ENCODE results near the gene FNDC1. TPM values are rescaled to one million over a fixed set of nuclear protein-coding genes. Genes with fewer than 3 reads are reported as not detected.
A peak's percentile ranks its signal among the peaks of the same experiment; 100 is the strongest.

FNDC1 gene
- total and polyA plus RNA-seq, 3 experiments from 2014 or later: 0.04 TPM; not detected in 1

DNA sequence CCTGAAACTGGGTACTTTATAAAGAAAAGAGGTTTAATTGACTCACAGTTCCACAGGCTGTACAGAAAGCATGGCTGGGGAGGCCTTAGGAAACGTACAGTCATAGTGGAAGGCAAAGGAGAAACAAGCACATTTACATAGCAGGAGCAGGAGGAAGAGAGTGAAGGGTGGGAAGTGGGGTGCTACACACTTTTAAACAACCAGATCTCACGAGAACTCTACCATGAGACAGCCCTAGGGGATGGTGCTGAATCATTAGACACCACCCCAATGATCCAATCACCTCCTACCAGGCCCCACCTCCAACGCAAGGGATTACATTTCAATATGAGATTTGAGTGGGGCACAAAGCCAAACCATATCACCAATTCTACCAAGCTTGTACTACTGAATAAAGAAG, 7.4 kb upstream of the FNDC1 start:
- DNase-seq: no peak
- CTCF ChIA-PET: no interaction called here
- H3K4me1 ChIP-seq (ENCODE audit: insufficient read depth, low read length): no peaks in the 10 kb centered on the region
- Mint-ChIP-seq H3K27me3 (peaks cover 34 to 80% of the 10 kb centered on the region in 2 donors), H3K36me3 (peaks cover 0 to 24% (median 2%) of the 10 kb centered on the region in 3 donors), H3K4me1 (no peaks in the 10 kb centered on the region), H3K4me3 (no peak overlapping the region), H3K9me3 (peaks cover 7 to 11% (median 8%) of the 10 kb centered on the region in 5 donors), H3K27ac (no peak overlapping the region)
- H3K27ac ChIP-seq (ENCODE audit: low read depth, low read length): no peak overlapping the region
- no peak overlapping the region for H3K4me3 ChIP-seq (ENCODE audit: low read length)
- no peaks in the 10 kb centered on the region for H3K36me3 ChIP-seq (ENCODE audit: insufficient read depth, low read length)
- no peaks in the 10 kb centered on the region for H3K27me3 ChIP-seq (ENCODE audit: insufficient read depth, low read length, poor library complexity, severe bottlenecking)
- POLR2A ChIA-PET: no interaction called here
- no peaks in the 10 kb centered on the region for H3K9me3 ChIP-seq (ENCODE audit: low read length)

DNA sequence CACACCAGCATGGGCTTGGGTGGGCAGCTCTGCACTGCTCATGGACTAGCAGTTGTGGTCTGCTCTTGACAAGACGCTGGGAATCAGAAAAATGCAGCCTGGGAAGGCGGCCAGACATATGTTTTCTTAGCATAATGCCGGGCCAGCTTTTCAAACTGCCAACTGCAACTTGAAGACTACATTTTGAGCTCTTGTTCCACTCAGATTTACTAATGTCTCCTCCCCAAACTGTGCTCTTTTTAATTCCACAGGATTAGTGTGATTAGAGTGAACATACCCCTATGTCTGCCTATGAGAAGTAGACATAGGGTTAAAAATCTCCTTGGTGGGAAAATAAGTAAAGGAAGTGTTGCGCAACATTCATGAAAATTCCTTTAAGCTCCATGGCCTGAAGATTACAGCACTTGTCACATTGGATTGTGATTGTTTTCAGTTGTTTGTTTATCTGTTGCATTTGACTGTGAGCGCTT, 5.3 kb upstream of the FNDC1 start:
- H3K27ac Mint-ChIP-seq: no peak overlapping the region

DNA sequence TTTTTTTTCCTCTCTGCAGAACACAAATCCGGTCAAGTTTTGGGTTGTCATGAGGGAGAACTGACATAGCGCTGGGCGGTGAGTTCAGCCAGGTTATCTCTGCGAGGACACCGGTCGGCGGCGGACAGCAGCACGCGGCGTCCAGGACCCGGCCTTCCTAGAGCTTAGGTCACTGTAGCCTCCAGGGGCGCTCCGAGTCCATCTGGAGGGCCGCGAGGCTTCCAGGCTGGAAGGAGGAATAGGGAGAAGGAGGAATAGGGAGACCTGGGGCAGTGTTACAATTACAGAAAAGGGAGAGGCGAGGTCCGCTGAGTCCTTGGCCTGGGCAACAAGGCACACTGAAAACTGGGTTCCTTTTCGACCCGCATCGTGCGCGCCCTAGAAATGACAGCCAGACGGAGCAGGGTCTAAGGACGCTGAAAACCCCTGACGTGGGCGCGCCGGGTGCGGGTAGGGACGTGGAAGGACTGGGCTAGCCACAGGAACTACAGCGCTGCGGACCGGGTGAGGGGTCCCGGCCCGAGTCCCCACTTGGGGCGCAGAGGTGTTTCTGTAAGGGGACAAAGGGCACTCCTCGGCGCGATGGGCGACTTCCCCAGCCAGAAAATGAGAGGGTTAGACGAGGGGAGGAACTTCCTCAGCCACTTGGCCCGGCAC, 536 bp upstream of the FNDC1 start:
- Histone ChIP-seq H3K9me3 (ENCODE audit: low read length) (no peaks in the 10 kb centered on the region), H3K36me3 (ENCODE audit: insufficient read depth, low read length) (no peaks in the 10 kb centered on the region), H3K4me3 (ENCODE audit: low read length) (no peak overlapping the region), H3K4me1 (ENCODE audit: insufficient read depth, low read length) (peaks cover 6% of the 10 kb centered on the region), H3K27me3 (ENCODE audit: insufficient read depth, low read length, poor library complexity, severe bottlenecking) (peaks cover 27% of the 10 kb centered on the region), H3K27ac (ENCODE audit: low read depth, low read length) (no peak overlapping the region)
- H3K27ac Mint-ChIP-seq: peak overlapping the region in 2 of 8 donors; percentile 5 to 20
- POLR2A ChIA-PET: no interaction called here
- DNase-seq: no peak
- peaks cover 17 to 28% (median 23%) of the 10 kb centered on the region in 3 donors for H3K4me1 Mint-ChIP-seq
- CTCF ChIA-PET: no interaction called here
- peaks cover 65 to 87% of the 10 kb centered on the region in 2 donors for H3K27me3 Mint-ChIP-seq
- H3K4me3 Mint-ChIP-seq: peak overlapping the region; percentile 43 to 91 (median 70)
- no peaks in the 10 kb centered on the region for H3K9me3 Mint-ChIP-seq
- H3K36me3 Mint-ChIP-seq: no peaks in the 10 kb centered on the region

More for the DNA sequence above, 5.3 kb upstream of the FNDC1 start:
- no peaks in the 10 kb centered on the region for H3K27me3 ChIP-seq (ENCODE audit: insufficient read depth, low read length, poor library complexity, severe bottlenecking)
- no peak overlapping the region for H3K27ac ChIP-seq (ENCODE audit: low read depth, low read length)
- Mint-ChIP-seq H3K4me1 (peaks cover 6 to 14% (median 9%) of the 10 kb centered on the region in 3 donors), H3K27me3 (peaks cover 46 to 83% of the 10 kb centered on the region in 2 donors), H3K36me3 (peaks cover 0 to 8% (median 0%) of the 10 kb centered on the region in 3 donors), H3K4me3 (no peak overlapping the region), H3K9me3 (no peaks in the 10 kb centered on the region)
- no peaks in the 10 kb centered on the region for H3K9me3 ChIP-seq (ENCODE audit: low read length)
- POLR2A ChIA-PET: no interaction called here
- DNase-seq: no peak
- no peaks in the 10 kb centered on the region for H3K36me3 ChIP-seq (ENCODE audit: insufficient read depth, low read length)
- no peaks in the 10 kb centered on the region for H3K4me1 ChIP-seq (ENCODE audit: insufficient read depth, low read length)
- CTCF ChIA-PET: no interaction called here
- H3K4me3 ChIP-seq (ENCODE audit: low read length): no peak overlapping the region

DNA sequence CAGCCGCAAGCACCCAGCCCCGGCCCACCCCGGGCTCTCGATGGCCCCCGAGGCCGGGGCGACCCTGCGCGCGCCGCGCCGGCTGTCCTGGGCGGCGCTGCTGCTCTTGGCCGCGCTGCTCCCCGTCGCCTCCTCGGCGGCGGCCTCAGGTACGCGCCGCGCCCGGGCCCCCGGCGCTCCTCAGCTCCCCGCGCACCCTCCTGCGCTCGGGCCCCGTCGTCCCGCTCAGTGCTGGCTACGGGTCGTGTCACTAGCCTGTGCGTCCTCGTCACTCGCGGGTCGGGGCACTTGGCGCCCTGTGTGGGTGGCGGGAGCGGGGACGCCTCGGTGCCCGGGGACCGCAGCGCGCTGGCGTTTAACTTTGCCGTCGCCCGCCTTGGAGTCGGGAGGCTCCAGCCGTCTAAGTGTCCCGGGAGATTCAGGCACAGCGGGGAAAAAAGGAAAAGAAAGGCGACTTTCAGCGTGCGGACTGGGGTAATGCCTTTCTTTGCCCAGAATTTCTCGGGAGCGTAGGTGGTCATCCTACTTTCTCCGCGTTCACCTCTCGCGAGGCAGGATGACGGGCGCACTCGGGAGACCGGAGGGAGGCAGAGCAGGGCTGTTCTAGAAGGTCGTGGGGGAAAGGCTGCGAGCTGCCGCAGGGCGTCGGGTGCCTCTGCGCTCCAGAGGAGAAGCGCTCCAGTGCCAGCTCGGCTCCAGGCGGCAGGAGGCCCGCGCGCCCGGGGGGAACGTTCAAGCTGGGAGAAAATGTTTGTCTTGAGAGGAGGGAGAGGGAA, 545 bp downstream of the FNDC1 start:
- H3K4me3 ChIP-seq (ENCODE audit: low read length): no peak overlapping the region
- no peak overlapping the region for H3K27ac ChIP-seq (ENCODE audit: low read depth, low read length)
- peaks cover 6% of the 10 kb centered on the region for H3K4me1 ChIP-seq (ENCODE audit: insufficient read depth, low read length)
- Mint-ChIP-seq H3K27ac (peak overlapping the region in 1 of 8 donors; percentile 34), H3K9me3 (no peaks in the 10 kb centered on the region), H3K4me1 (peaks cover 21 to 34% (median 27%) of the 10 kb centered on the region in 3 donors), H3K4me3 (peak overlapping the region; percentile 38 to 81 (median 57)), H3K36me3 (no peaks in the 10 kb centered on the region), H3K27me3 (peaks cover 63 to 88% of the 10 kb centered on the region in 2 donors)
- H3K27me3 ChIP-seq (ENCODE audit: insufficient read depth, low read length, poor library complexity, severe bottlenecking): peaks cover 32% of the 10 kb centered on the region
- DNase-seq: no peak
- POLR2A ChIA-PET: no interaction called here
- CTCF ChIA-PET: interaction anchor here (1.5 kb wide), 1 partner anchor 14 kb away, joined by 3 read pairs; no protein-coding TSS in a partner anchor
- no peaks in the 10 kb centered on the region for H3K36me3 ChIP-seq (ENCODE audit: insufficient read depth, low read length)
- H3K9me3 ChIP-seq (ENCODE audit: low read length): no peaks in the 10 kb centered on the region

DNA sequence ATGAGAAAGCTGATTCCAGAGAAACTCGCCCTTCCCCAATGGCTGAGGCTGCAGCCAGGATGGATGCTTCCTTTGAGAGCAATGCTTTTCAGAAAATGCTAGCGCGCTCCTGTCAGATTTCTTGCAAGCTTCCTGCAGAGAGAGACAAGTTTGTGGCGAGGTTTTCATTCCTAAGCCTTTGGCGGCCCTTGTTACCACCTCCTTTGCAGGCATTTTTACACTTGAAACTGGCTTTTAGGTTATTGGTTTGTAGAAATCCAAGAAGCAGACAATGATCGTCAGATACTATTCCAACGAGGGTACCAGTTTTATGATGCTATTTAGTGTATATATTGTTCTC, 1.1 kb downstream of the FNDC1 start:
- ChIA-PET POLR2A (no interaction called here), CTCF (interaction anchor here (1.5 kb wide), 1 partner anchor 15 kb away, joined by 3 read pairs; no protein-coding TSS in a partner anchor)
- peaks cover 32% of the 10 kb centered on the region for H3K27me3 ChIP-seq (ENCODE audit: insufficient read depth, low read length, poor library complexity, severe bottlenecking)
- H3K4me3 ChIP-seq (ENCODE audit: low read length): no peak overlapping the region
- no peaks in the 10 kb centered on the region for H3K9me3 Mint-ChIP-seq
- H3K36me3 ChIP-seq (ENCODE audit: insufficient read depth, low read length): no peaks in the 10 kb centered on the region
- H3K4me1 Mint-ChIP-seq: peaks cover 21 to 34% (median 27%) of the 10 kb centered on the region in 3 donors
- peaks cover 62 to 84% of the 10 kb centered on the region in 2 donors for H3K27me3 Mint-ChIP-seq
- no peaks in the 10 kb centered on the region for H3K9me3 ChIP-seq (ENCODE audit: low read length)
- H3K27ac Mint-ChIP-seq: no peak overlapping the region
- no peaks in the 10 kb centered on the region for H3K36me3 Mint-ChIP-seq
- H3K27ac ChIP-seq (ENCODE audit: low read depth, low read length): no peak overlapping the region
- no peak for DNase-seq
- peaks cover 6% of the 10 kb centered on the region for H3K4me1 ChIP-seq (ENCODE audit: insufficient read depth, low read length)
- H3K4me3 Mint-ChIP-seq: peak overlapping the region; percentile 38 to 81 (median 57)

DNA sequence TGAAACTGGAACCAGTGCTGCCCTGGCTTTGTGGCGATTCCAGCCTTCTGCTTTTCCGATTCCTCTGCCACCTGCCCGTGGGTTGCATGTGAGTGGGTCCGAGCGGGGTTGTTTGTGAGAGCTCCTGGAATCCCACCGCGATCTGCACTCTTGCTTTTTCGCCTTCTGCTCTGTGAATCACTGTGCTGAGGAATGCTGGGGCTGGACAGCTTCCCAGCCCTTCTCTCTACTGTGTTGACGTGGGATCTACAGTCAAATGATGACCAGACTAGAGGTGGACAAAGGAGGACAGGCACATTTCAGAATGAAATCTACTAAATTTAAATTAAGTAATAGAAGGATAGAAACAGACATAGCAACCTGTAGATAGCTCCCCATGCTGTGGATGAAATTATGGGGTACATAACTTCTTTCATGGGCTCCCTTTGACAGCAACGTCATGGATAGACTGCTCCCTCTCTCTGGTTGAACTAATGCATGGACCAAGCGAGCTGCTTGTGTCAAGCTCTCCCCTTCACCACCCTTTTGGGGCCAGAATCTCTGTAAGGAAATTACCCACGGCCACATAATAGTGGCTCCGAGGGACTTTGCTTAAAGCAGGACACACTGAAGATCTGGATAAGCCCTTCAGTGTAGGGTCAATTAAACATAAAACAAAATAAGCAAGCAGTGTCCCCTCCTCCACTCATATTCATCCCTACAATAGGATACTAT, 2.0 kb downstream of the FNDC1 start:
- H3K4me3 Mint-ChIP-seq: peak overlapping the region; percentile 11 to 70 (median 30)
- ChIA-PET CTCF (interaction anchor here (1.1 kb wide), 1 partner anchor 484 kb away, joined by 4 read pairs; no protein-coding TSS in a partner anchor), POLR2A (no interaction called here)
- H3K36me3 Mint-ChIP-seq: no peaks in the 10 kb centered on the region
- no peaks in the 10 kb centered on the region for H3K36me3 ChIP-seq (ENCODE audit: insufficient read depth, low read length)
- H3K4me1 ChIP-seq (ENCODE audit: insufficient read depth, low read length): peaks cover 6% of the 10 kb centered on the region
- no peak overlapping the region for H3K27ac ChIP-seq (ENCODE audit: low read depth, low read length)
- no peaks in the 10 kb centered on the region for H3K9me3 Mint-ChIP-seq
- peaks cover 32% of the 10 kb centered on the region for H3K27me3 ChIP-seq (ENCODE audit: insufficient read depth, low read length, poor library complexity, severe bottlenecking)
- no peaks in the 10 kb centered on the region for H3K9me3 ChIP-seq (ENCODE audit: low read length)
- peaks cover 62 to 84% of the 10 kb centered on the region in 2 donors for H3K27me3 Mint-ChIP-seq
- DNase-seq: no peak
- peaks cover 21 to 34% (median 27%) of the 10 kb centered on the region in 3 donors for H3K4me1 Mint-ChIP-seq
- H3K4me3 ChIP-seq (ENCODE audit: low read length): no peak overlapping the region
- H3K27ac Mint-ChIP-seq: no peak overlapping the region

DNA sequence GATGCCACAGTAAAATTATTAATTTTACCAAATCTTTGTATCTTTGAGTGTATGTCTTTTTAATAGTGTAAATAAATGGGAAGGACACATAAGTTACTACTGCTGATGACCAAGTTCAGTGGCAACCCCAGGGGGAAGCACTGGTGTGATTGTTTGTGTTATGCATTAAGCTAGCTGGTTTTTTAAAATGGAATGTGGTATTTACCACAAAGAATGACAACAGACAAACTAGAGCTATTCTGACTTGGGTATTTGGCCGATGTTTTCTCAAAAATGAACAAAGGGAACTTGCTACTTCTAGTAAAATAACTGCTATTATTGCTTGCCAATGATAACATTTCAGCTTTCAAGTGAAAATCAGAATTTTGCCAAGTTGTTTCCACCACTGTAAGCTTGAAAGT, 2.9 kb downstream of the FNDC1 start:
- no peak overlapping the region for H3K27ac ChIP-seq (ENCODE audit: low read depth, low read length)
- DNase-seq: no peak
- no peaks in the 10 kb centered on the region for H3K9me3 Mint-ChIP-seq
- peaks cover 6% of the 10 kb centered on the region for H3K4me1 ChIP-seq (ENCODE audit: insufficient read depth, low read length)
- no peaks in the 10 kb centered on the region for H3K36me3 Mint-ChIP-seq
- POLR2A ChIA-PET: no interaction called here
- no peak overlapping the region for H3K4me3 ChIP-seq (ENCODE audit: low read length)
- CTCF ChIA-PET: interaction anchor here (1.1 kb wide), 1 partner anchor 483 kb away, joined by 4 read pairs; no protein-coding TSS in a partner anchor
- H3K4me3 Mint-ChIP-seq: no peak overlapping the region
- no peaks in the 10 kb centered on the region for H3K9me3 ChIP-seq (ENCODE audit: low read length)
- H3K27ac Mint-ChIP-seq: no peak overlapping the region
- peaks cover 59 to 84% of the 10 kb centered on the region in 2 donors for H3K27me3 Mint-ChIP-seq
- peaks cover 32% of the 10 kb centered on the region for H3K27me3 ChIP-seq (ENCODE audit: insufficient read depth, low read length, poor library complexity, severe bottlenecking)
- H3K36me3 ChIP-seq (ENCODE audit: insufficient read depth, low read length): no peaks in the 10 kb centered on the region
- peaks cover 21 to 34% (median 27%) of the 10 kb centered on the region in 3 donors for H3K4me1 Mint-ChIP-seq
